Choroid plexus epithelial cell (primary cell): ENCODE results near the gene CCL4.

Experiments used
- DNase-seq: peaks from one replicate; pipeline ENCODE4 v3.0.0-alpha.2; 2010; ENCODE audit warnings: low read depth
- H3K4me3 ChIP-seq: 2 replicates; pipeline ENCODE4 v1.5.1; 2011; ENCODE audit warnings: low read depth, mild to moderate bottlenecking, control low read depth, low read length, moderate library complexity
- TF ChIP-seq, protein P1 (sequence below): conservative IDR thresholded peaks from 2 replicates; pipeline ENCODE4 v1.5.1; 2011; ENCODE audit warnings: low read depth, mild to moderate bottlenecking, control low read depth, inconsistent platforms, low read length, moderate library complexity

CCL4 gene

DNA sequence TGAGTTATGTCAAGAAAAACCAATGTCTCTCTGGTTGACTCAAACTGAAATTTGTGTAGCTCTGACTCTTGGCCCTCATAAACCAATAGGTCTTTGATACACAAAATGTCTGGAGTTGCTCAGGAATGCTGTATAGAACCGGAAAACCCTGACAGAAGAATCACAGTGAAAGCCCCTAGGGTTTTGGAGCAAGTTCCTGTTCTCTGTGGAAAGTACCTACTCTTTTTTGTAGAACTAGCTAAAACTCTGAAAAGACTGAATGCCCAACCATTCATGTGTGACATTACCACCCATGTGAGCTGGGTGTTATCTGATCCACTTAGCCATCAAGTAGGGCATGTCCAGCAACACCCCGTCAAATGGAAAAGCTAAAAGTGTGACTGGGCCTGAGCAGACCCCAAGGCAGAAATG lies 28.8 kb downstream of the CCL4 start:
- TF ChIP-seq, protein P1, sequence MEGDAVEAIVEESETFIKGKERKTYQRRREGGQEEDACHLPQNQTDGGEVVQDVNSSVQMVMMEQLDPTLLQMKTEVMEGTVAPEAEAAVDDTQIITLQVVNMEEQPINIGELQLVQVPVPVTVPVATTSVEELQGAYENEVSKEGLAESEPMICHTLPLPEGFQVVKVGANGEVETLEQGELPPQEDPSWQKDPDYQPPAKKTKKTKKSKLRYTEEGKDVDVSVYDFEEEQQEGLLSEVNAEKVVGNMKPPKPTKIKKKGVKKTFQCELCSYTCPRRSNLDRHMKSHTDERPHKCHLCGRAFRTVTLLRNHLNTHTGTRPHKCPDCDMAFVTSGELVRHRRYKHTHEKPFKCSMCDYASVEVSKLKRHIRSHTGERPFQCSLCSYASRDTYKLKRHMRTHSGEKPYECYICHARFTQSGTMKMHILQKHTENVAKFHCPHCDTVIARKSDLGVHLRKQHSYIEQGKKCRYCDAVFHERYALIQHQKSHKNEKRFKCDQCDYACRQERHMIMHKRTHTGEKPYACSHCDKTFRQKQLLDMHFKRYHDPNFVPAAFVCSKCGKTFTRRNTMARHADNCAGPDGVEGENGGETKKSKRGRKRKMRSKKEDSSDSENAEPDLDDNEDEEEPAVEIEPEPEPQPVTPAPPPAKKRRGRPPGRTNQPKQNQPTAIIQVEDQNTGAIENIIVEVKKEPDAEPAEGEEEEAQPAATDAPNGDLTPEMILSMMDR: no peak
- H3K4me3 ChIP-seq: no peak overlapping the region
- no peak for DNase-seq

DNA sequence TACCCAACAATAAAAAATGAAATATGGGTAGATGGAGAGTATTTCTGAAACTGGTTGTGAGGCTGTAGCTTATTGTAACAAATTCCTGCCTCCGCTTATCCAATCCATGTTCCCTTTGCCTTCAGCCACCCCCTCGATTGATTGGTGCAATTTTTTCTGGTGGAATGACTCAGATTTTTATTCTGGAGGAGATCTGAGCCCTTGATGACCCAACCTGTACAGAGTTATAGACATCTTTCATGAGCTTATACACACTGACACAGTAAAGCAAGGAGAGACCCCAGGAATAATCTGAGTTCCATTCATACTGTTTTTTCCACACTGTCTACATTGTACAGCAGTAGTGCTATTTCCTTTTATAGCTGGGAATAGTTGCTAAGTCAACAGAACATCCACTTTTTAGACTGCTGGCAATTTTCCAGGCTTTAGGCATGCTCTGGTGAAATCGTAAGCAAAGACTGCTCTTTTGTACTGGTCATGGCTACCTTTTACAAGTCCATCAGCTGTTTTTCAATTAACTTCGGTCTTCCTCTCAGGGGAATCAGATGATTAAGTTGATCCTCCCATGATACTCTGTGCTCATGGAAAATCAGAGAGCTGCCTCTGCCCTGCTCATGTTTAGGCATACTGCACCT lies 30.1 kb downstream of the CCL4 start:
- TF ChIP-seq, protein P1: no peak
- peak; percentile 58 for DNase-seq
- H3K4me3 ChIP-seq: no peak overlapping the region

DNA sequence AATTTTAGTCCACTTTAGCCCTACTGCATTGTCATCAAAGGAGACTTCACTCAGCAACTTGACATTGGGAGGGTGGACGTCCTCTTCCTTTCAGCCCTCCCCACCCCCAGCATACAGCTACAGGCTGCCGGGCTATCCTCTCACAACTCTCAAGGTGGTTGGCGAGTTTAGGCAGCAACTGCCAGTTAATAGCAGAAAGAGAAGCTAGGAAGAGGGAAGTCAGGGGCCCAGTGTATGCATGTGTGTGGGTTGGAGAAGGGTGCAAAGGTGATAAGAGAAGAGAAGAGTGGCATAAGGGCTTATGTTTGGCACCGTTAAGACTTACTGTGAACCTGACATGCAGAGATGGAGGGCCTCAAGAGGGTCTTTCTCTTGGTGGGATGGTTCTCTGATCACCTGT lies 31.8 kb downstream of the CCL4 start:
- TF ChIP-seq, protein P1: no peak
- H3K4me3 ChIP-seq: no peak overlapping the region
- DNase-seq: no peak

DNA sequence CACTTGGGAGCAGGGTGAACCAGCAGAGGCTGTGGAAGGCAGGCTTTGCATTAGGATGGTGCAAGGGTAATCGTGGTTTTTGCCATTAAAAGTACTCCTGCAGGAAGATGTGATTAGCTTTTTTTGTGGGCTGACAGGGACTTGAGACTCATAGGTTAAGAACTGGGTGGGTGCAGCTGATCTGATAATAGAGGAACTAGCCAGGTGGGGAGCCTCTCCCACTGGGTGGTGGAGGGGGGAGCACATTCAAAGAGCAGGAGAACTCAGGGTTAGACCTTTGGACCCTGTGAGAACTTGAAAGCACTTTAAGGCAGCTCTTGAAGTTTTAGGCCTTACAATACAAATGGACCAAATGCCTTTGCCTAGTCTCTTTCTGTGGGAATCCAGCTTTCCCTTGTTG lies 32.4 kb downstream of the CCL4 start:
- TF ChIP-seq, protein P1: no peak
- DNase-seq: no peak
- H3K4me3 ChIP-seq: no peak overlapping the region

DNA sequence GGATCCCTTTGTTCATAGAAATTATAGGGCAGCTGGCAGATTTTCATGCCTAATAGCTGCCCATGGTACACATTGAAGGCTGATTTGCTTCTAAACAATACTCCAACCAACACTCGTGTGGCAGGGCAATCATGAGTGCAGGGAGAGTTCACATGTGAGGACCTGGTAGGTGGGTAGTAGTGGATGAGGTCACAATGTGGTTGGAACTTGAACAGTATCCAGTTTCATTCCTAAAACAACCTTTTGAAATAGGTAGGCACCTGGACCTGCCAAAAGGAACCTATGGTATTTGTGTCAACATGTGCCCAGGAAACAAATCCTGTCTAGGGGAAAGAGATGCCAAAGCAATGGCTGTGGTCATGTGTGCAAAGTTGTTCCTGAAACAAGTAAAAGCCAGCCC lies 32.8 kb downstream of the CCL4 start:
- H3K4me3 ChIP-seq: no peak overlapping the region
- TF ChIP-seq, protein P1: no peak
- no peak for DNase-seq

DNA sequence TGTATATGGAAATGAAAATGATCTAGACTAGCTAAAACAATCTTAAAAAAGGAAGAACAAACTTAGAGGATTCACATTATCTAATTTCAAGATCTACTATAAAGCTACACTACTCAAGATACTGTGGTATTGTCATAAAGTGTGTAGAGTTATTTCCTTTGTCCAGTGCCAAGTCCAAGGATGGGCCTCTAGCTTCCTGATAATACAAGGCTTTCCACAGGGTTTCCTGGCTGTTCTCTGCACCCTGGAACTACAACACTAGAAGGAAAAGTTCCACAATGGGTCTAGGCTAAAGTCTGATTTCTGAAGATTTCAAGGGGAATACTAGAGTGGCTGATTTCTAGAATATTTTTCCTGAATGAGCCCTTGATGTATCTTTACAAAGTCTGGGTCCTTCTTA lies 38.6 kb downstream of the CCL4 start:
- no peak overlapping the region for H3K4me3 ChIP-seq
- DNase-seq: no peak
- TF ChIP-seq, protein P1: no peak

DNA sequence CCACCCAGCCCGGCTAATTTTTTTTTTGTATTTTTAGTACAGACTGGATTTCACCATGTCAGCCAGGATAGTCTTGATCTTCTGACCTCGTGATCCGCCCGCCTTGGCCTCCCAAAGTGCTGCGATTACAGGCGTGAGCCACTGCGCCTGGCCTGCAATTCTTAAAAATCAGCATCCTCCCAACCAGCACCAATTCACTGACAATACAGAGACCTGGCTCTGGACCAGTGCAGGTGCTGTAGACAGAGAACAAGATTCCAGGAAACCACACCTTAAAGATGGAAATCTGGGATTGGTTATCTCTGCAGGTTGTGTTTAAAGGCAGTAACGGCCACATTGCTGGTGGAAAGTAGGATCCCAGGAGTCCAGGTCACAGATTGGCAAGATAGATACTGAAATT lies 39.2 kb downstream of the CCL4 start:
- no peak for DNase-seq
- TF ChIP-seq, protein P1: no peak
- H3K4me3 ChIP-seq: no peak overlapping the region
